HepG2 (cell line): ENCODE measurements around the gene PRR30. TPM values are rescaled to one million over a fixed set of nuclear protein-coding genes. Genes with fewer than 3 reads are reported as not detected.

Source experiments
- BCL3 ChIP-seq: sonication (generic); formaldehyde crosslinking; IDR thresholded peaks from 2 replicates; pipeline ENCODE4 v1.5.1; 2020; ENCODE audit warnings: mild to moderate bottlenecking, missing genetic modification reagents, moderate library complexity
- BRD4 ChIP-seq: sonication (generic); formaldehyde crosslinking; IDR thresholded peaks from 2 replicates; pipeline ENCODE4 v1.4.0; 2020; ENCODE audit warnings: missing genetic modification reagents
- ETS1 ChIP-seq: sonication (generic); formaldehyde crosslinking; IDR thresholded peaks from 2 replicates; pipeline ENCODE4 v1.4.0; 2020; ENCODE audit warnings: missing genetic modification reagents
- GATA4 ChIP-seq: sonication (generic); IDR thresholded peaks from 2 replicates; pipeline ENCODE4 v1.6.1; 2016; ENCODE audit warnings: antibody characterized with exemption, low read depth, borderline replicate concordance
- HDAC2 ChIP-seq: sonication (generic); formaldehyde crosslinking; IDR thresholded peaks from 2 replicates; pipeline ENCODE4 v1.4.0; 2020; ENCODE audit warnings: missing genetic modification reagents
- HMGXB4 ChIP-seq, 2 experiments: sonication (generic) in 1 of 2; formaldehyde crosslinking in 1 of 2; IDR thresholded peaks; 2 replicates each; pipeline versions ENCODE4 v1.4.0 to v1.6.1; 2018 to 2020; ENCODE audit warnings: missing genetic modification reagents in 2 of 2, borderline replicate concordance in 1 of 2, low read depth in 1 of 2, mild to moderate bottlenecking in 1 of 2, missing biosample characterization in 1 of 2
- HOMEZ ChIP-seq: IDR thresholded peaks from 2 replicates; pipeline ENCODE4 v1.6.1; 2016; ENCODE audit warnings: low read depth
- KDM5B ChIP-seq: sonication (generic); formaldehyde crosslinking; IDR thresholded peaks from 2 replicates; pipeline ENCODE4 v1.4.0; 2020; ENCODE audit warnings: missing genetic modification reagents, mild to moderate bottlenecking, borderline replicate concordance
- MED1 ChIP-seq: sonication (generic); formaldehyde crosslinking; IDR thresholded peaks from 2 replicates; pipeline ENCODE4 v1.4.0; 2020; ENCODE audit warnings: missing genetic modification reagents
- MIER2 ChIP-seq: IDR thresholded peaks from 2 replicates; pipeline ENCODE4 v1.6.1; 2016; ENCODE audit warnings: missing biosample characterization, missing genetic modification reagents
- MNT ChIP-seq: fragments of 450-650 bp; IDR thresholded peaks from 2 replicates; pipeline ENCODE4 v1.6.1; 2016
- NCOA2 ChIP-seq: sonication (generic); formaldehyde crosslinking; IDR thresholded peaks from 2 replicates; pipeline ENCODE4 v1.8.0; 2022; ENCODE audit warnings: inconsistent platforms
- RBFOX2 ChIP-seq: fragments of 200-400 bp; formaldehyde crosslinking; IDR thresholded peaks from 2 replicates; pipeline ENCODE4 v1.6.1; 2017; ENCODE audit warnings: low read depth, mild to moderate bottlenecking, low read length
- RNF219 ChIP-seq: sonication (generic); formaldehyde crosslinking; IDR thresholded peaks from 2 replicates; pipeline ENCODE4 v1.5.0; 2020; ENCODE audit warnings: mild to moderate bottlenecking, missing genetic modification reagents
- ZNF33B ChIP-seq: sonication (generic); formaldehyde crosslinking; IDR thresholded peaks from 2 replicates; pipeline ENCODE4 v1.5.1; 2020; ENCODE audit warnings: mild to moderate bottlenecking, missing genetic modification reagents
- ZNF414 ChIP-seq: sonication (generic); formaldehyde crosslinking; IDR thresholded peaks from 2 replicates; pipeline ENCODE4 v1.5.0; 2020; ENCODE audit warnings: missing genetic modification reagents
- ZSCAN12 ChIP-seq: sonication (generic); formaldehyde crosslinking; IDR thresholded peaks from 2 replicates; pipeline ENCODE4 v1.9.0; 2021; ENCODE audit warnings: mild to moderate bottlenecking, missing genetic modification reagents
- polyA plus RNA-seq, 8 experiments: library from polyadenylated mRNA; depleted of rRNA in 3 of 8; stranded (reverse) in 7 of 8; unstranded in 1 of 8; fragments of >200 nt; fragmentation: Illumina TruSeq in 4 of 8; extraction: Trizol in 4 of 8; gene quantifications; 2 replicates each; pipeline versions ENCODE4 v1.2.1 to v1.2.3, GENCODE V29; 2011 to 2016; ENCODE audit warnings: low read depth in 4 of 8, missing spikeins in 1 of 8, mixed read lengths in 1 of 8; ENCODE audit not compliant: insufficient read depth in 1 of 8
- total RNA-seq, 5 experiments: library from RNA; depleted of rRNA; stranded (reverse); fragments of >200 nt; fragmentation: Illumina TruSeq; extraction: Trizol; gene quantifications; 2 replicates each; pipeline ENCODE4 v1.2.3, GENCODE V29; 2016; ENCODE audit warnings: low read depth in 1 of 5

PRR30 gene
- total and polyA plus RNA-seq, 2 of the 13 experiments (the other 11 are each of a cell fraction or from before 2014, with no cell fraction given) = not detected

GRCh38 chr2:27093430-27094352 is 45.5 kb downstream of the PRR30 start (continued):
- no peak for TF ChIP-seq RNF219 (CRISPR knock-in tag)
- TF ChIP-seq KDM5B (CRISPR knock-in tag) = no peak; the same call in 1 of the 2 replicates
- peak; percentile 70; the same call in 1 of the 2 replicates for TF ChIP-seq HOMEZ (CRISPR knock-in tag)
- TF ChIP-seq MNT = peak; percentile 63
- no peak for TF ChIP-seq ETS1 (CRISPR knock-in tag)
- peak; percentile 56 for TF ChIP-seq RBFOX2
- TF ChIP-seq ZSCAN12 (CRISPR knock-in tag) = no peak
- TF ChIP-seq HDAC2 (CRISPR knock-in tag) = peak; percentile 95
- peak; percentile 54; the same call in 1 of the 2 replicates for TF ChIP-seq GATA4
- peak; percentile 70 for TF ChIP-seq NCOA2 (CRISPR knock-in tag)
- peak; percentile 82; the same call in 1 of the 2 replicates for TF ChIP-seq BCL3
- TF ChIP-seq ZNF33B = peak; percentile 30; the same call in 1 of the 2 replicates
- TF ChIP-seq MIER2 (CRISPR knock-in tag) = 0 out of 2 replicates have a peak, but pooled peaks have one; percentile 9
- TF ChIP-seq MED1 (CRISPR knock-in tag) = peak; percentile 96
- peak; percentile 99 for TF ChIP-seq BRD4 (CRISPR knock-in tag)
- TF ChIP-seq HMGXB4 (CRISPR knock-in tag; IDR thresholded peaks at IDR 0.05; ENCODE audit: borderline replicate concordance in 1 of 2, low read depth in 1 of 2) = peak in 1 of 2 experiments; percentile 73; a peak in 3 of 4 replicates
- peak; percentile 90 for TF ChIP-seq ZNF414
